ENCODE results near the gene BBS9.

Gene BBS9

DNA sequence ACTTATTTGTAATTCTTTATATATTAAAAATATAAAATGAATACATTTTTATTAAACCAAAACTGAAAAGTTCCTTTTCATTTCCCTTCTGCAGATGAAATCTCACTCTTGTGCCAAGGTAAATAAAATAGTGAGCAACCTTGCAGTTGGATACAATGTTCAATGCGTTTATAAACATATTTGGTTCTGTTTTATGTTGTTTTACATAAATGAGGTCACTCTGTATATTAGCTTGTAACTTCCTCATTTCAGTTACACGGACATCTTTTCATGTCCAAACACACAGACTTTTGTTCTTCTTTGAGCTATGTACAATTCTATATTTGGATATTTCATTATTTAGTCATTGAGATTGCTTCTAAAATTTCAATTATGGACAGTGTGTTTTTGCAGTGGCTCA is 107.7 kb downstream of the BBS9 start:
- Histone ChIP-seq H3F3A (ENCODE audit: insufficient read depth, low read length) (no peaks in the 10 kb centered on the region), H3K79me2 (ENCODE audit: low read length) (no peaks in the 10 kb centered on the region), H3K27me3 (replicated peaks; ENCODE audit: insufficient read depth, low read length) (no peaks in the 10 kb centered on the region), H3K4me3 (ENCODE audit: low read length) (no peak overlapping the region), H3K27ac (ENCODE audit: low read length) (no peak overlapping the region), H3K4me2 (ENCODE audit: low read depth, low read length) (no peak overlapping the region), H3K36me3 (replicated peaks; ENCODE audit: insufficient read depth, low read length) (no peaks in the 10 kb centered on the region), H3K9me2 (replicated peaks; ENCODE audit: insufficient read depth, low read length) (no peaks in the 10 kb centered on the region), H3K9ac (ENCODE audit: low read length) (no peak overlapping the region), H3K4me1 (ENCODE audit: low read length) (peaks cover 17% of the 10 kb centered on the region), H4K20me1 (ENCODE audit: insufficient read depth, low read length) (no peaks in the 10 kb centered on the region), H2AFZ (ENCODE audit: low read length) (no peak overlapping the region), H3K9me3 (replicated peaks; ENCODE audit: insufficient read depth, low read length) (no peaks in the 10 kb centered on the region)
- TF ChIP-seq EZH2phosphoT487 (IDR thresholded peaks at IDR 0.05; ENCODE audit: low read length) (no peak), EZH2 (optimal IDR thresholded peaks at IDR 0.05; ENCODE audit: low read depth, low read length) (no peak)
- no peak for DNase-seq

DNA sequence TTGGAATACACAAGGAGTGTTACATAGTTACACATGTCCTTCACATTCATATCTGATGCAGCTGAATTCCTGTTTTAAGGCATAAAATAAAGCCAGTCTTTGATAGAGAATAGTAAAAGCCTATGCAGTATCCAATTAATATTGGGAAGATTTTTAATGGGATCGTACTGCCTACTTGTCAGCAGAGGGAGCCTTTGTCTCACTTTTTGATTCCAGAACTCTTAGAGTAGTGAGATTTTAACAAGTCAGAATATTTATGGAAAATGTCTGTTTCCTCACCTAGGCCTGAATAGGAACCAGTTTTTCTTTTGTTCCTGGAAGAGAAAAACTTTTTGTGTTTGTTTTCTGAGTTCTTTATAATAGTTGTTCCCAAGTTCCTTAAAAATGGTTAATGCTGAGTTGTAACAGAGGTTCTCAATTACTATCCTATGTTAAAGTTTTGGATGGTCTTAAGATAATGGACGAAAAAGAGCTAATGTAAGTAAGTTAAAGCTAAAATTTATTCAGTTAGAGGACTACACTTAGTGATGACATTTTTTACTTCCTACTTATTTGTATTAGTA is 114.0 kb downstream of the BBS9 start:
- Histone ChIP-seq H3K9me3 (replicated peaks; ENCODE audit: insufficient read depth, low read length) (no peaks in the 10 kb centered on the region), H2AFZ (ENCODE audit: low read length) (no peak overlapping the region), H3K36me3 (replicated peaks; ENCODE audit: insufficient read depth, low read length) (no peaks in the 10 kb centered on the region), H4K20me1 (ENCODE audit: insufficient read depth, low read length) (no peaks in the 10 kb centered on the region), H3F3A (ENCODE audit: insufficient read depth, low read length) (no peaks in the 10 kb centered on the region), H3K9me2 (replicated peaks; ENCODE audit: insufficient read depth, low read length) (no peaks in the 10 kb centered on the region), H3K79me2 (ENCODE audit: low read length) (no peaks in the 10 kb centered on the region), H3K4me1 (ENCODE audit: low read length) (no peaks in the 10 kb centered on the region), H3K27ac (ENCODE audit: low read length) (no peak overlapping the region), H3K9ac (ENCODE audit: low read length) (no peak overlapping the region), H3K4me2 (ENCODE audit: low read depth, low read length) (no peak overlapping the region), H3K4me3 (ENCODE audit: low read length) (no peak overlapping the region), H3K27me3 (replicated peaks; ENCODE audit: insufficient read depth, low read length) (no peaks in the 10 kb centered on the region)
- DNase-seq = peak; percentile 42
- TF ChIP-seq, protein P1, sequence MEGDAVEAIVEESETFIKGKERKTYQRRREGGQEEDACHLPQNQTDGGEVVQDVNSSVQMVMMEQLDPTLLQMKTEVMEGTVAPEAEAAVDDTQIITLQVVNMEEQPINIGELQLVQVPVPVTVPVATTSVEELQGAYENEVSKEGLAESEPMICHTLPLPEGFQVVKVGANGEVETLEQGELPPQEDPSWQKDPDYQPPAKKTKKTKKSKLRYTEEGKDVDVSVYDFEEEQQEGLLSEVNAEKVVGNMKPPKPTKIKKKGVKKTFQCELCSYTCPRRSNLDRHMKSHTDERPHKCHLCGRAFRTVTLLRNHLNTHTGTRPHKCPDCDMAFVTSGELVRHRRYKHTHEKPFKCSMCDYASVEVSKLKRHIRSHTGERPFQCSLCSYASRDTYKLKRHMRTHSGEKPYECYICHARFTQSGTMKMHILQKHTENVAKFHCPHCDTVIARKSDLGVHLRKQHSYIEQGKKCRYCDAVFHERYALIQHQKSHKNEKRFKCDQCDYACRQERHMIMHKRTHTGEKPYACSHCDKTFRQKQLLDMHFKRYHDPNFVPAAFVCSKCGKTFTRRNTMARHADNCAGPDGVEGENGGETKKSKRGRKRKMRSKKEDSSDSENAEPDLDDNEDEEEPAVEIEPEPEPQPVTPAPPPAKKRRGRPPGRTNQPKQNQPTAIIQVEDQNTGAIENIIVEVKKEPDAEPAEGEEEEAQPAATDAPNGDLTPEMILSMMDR (IDR thresholded peaks at IDR 0.05; ENCODE audit: low read length) = peak; percentile 58
- no peak for TF ChIP-seq EZH2phosphoT487 (IDR thresholded peaks at IDR 0.05; ENCODE audit: low read length)

DNA sequence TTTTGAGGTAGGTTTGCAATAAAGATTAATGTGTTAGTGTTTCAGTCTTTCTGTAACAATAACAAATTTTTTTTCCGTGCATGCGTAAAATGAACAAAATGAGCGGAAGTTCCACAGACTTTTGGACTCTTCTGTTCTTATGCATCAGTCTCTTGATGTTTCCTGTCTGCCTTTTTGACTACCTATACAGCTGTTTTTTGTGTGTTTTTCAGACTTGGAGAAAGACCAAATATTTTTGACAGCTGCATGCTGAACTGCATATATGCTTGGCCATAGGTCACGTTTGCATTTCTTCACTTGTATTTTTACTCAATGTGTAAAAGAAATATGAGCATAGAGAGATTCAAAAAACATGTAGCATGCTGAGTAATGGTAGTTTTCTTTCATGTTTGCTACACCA is 119.3 kb downstream of the BBS9 start:
- peaks cover 3% of the 10 kb centered on the region; the same call in 1 of the 2 replicates for H3K4me1 ChIP-seq (ENCODE audit: low read length)
- no peaks in the 10 kb centered on the region for H3K79me2 ChIP-seq (ENCODE audit: low read length)
- no peaks in the 10 kb centered on the region for H3K36me3 ChIP-seq (replicated peaks; ENCODE audit: insufficient read depth, low read length)
- H3K9me3 ChIP-seq (replicated peaks; ENCODE audit: insufficient read depth, low read length) = no peaks in the 10 kb centered on the region
- H3K27me3 ChIP-seq (replicated peaks; ENCODE audit: insufficient read depth, low read length) = no peaks in the 10 kb centered on the region
- no peak overlapping the region for H3K4me2 ChIP-seq (ENCODE audit: low read depth, low read length)
- no peak overlapping the region for H3K4me3 ChIP-seq (ENCODE audit: low read length)
- no peak overlapping the region for H3K27ac ChIP-seq (ENCODE audit: low read length)
- H3K9me2 ChIP-seq (replicated peaks; ENCODE audit: insufficient read depth, low read length) = no peaks in the 10 kb centered on the region
- DNase-seq = no peak
- TF ChIP-seq EZH2phosphoT487 (IDR thresholded peaks at IDR 0.05; ENCODE audit: low read length) = no peak
- no peak for TF ChIP-seq EZH2 (optimal IDR thresholded peaks at IDR 0.05; ENCODE audit: low read depth, low read length)
- TF ChIP-seq, protein P1 (IDR thresholded peaks at IDR 0.05; ENCODE audit: low read length) = no peak
- H2AFZ ChIP-seq (ENCODE audit: low read length) = no peak overlapping the region
- no peaks in the 10 kb centered on the region for H3F3A ChIP-seq (ENCODE audit: insufficient read depth, low read length)
- no peaks in the 10 kb centered on the region for H4K20me1 ChIP-seq (ENCODE audit: insufficient read depth, low read length)
- no peak overlapping the region for H3K9ac ChIP-seq (ENCODE audit: low read length)

DNA sequence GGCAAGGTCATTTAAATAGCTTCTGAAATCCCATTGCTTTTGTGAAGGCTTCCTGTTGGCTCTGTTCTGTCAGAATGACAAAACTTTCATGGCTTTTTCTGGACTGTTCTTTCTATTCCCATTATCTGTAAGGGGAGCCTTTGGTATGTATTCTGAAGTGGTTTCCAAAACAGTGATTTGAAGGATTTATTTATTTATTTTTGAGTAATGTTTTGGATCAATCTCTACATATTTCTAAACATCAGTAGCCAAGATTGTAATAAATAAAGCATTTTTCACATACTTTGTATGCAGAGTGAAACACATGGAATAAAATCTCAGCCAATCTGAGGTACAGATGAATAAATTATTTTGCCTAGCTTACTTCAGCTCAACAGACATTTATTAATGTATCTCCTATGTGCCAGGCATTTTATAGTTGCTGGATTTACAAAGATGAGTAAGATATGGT is 121.1 kb downstream of the BBS9 start:
- Histone ChIP-seq H3K9me3 (replicated peaks; ENCODE audit: insufficient read depth, low read length) (no peaks in the 10 kb centered on the region), H3K27ac (ENCODE audit: low read length) (no peak overlapping the region), H4K20me1 (ENCODE audit: insufficient read depth, low read length) (no peaks in the 10 kb centered on the region), H3K9me2 (replicated peaks; ENCODE audit: insufficient read depth, low read length) (no peaks in the 10 kb centered on the region), H2AFZ (ENCODE audit: low read length) (no peak overlapping the region), H3K79me2 (ENCODE audit: low read length) (no peaks in the 10 kb centered on the region), H3K4me1 (ENCODE audit: low read length) (peaks cover 3% of the 10 kb centered on the region; the same call in 1 of the 2 replicates), H3F3A (ENCODE audit: insufficient read depth, low read length) (no peaks in the 10 kb centered on the region), H3K36me3 (replicated peaks; ENCODE audit: insufficient read depth, low read length) (no peaks in the 10 kb centered on the region), H3K4me3 (ENCODE audit: low read length) (no peak overlapping the region), H3K9ac (ENCODE audit: low read length) (no peak overlapping the region), H3K4me2 (ENCODE audit: low read depth, low read length) (no peak overlapping the region), H3K27me3 (replicated peaks; ENCODE audit: insufficient read depth, low read length) (no peaks in the 10 kb centered on the region)
- DNase-seq = no peak
- TF ChIP-seq, protein P1 (IDR thresholded peaks at IDR 0.05; ENCODE audit: low read length) = no peak
- TF ChIP-seq EZH2 (optimal IDR thresholded peaks at IDR 0.05; ENCODE audit: low read depth, low read length) = no peak
- TF ChIP-seq EZH2phosphoT487 (IDR thresholded peaks at IDR 0.05; ENCODE audit: low read length) = no peak
